ENCODE measurements around the gene DTNA. TPM values are rescaled to one million over a fixed set of nuclear protein-coding genes. Genes with fewer than 3 reads are reported as not detected.

Gene DTNA
- total RNA-seq, 2 experiments from 2014 or later, result not detected

DNA sequence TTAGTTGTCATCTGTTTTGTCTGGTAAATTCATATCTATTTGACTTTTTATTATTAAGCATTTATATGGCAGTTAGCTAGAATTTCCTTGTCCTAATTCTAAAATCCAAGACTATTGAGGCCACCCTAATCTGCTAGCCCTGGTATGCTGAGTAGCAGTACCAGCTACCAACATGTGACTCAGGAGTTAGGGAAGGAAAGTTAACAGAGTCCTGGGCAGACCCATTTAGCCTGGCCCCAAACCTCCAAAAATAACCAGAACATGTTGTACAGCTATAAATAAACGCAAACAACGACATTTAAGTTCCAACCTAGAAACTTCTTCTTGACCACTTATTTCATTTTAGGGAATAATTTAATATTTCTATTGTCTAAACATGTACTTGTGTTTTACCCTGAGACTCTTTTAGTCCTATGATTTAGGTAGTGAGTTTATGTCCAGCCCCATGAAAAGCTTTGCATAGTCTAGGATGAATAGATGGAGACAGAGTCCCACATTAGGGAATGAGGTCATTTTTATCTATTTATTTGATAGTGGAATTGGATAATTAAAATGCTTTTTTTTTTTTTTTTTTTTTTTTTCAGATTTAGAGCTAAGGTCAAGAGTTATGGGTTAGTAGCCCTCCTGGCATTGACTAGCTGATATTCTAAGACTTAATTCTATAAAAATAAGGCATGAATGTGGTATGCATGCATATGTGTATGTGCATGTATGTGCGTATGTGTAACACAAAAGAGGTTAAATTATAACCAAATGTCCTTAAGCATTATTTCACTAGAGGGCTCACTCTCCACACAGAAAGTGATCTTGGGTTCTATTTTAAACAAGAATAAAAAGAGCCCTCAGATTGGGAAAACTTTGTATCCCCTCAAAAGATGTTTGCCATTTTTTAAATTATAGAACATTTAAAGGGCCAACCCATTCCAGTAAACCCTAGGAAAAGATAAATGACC, 171.1 kb downstream of the DTNA start:
- ChIA-PET POLR2A (no interaction called here), CTCF (interaction anchor here (0.8 kb wide), 1 partner anchor 118 kb away, joined by 3 read pairs; no protein-coding TSS in a partner anchor)
- H3K9me3 Mint-ChIP-seq, result no peaks in the 10 kb centered on the region
- no peak for DNase-seq
- H3K27ac ChIP-seq (ENCODE audit: low read depth in 1 of 2, low read length in 2 of 2), result no peak overlapping the region
- no peaks in the 10 kb centered on the region for H3K4me1 Mint-ChIP-seq (ENCODE audit: low read depth)
- H3K27me3 ChIP-seq (ENCODE audit: control insufficient read depth in 1 of 2, insufficient read depth in 2 of 2, low read length in 2 of 2), result no peaks in the 10 kb centered on the region
- H3K36me3 ChIP-seq (ENCODE audit: insufficient read depth, low read length), result no peaks in the 10 kb centered on the region
- no peaks in the 10 kb centered on the region for H3K36me3 Mint-ChIP-seq (ENCODE audit: low read depth)
- H3K4me3 Mint-ChIP-seq, result no peak overlapping the region
- H3K9me3 ChIP-seq (ENCODE audit: control insufficient read depth in 1 of 2, insufficient read depth in 1 of 2, low read length in 2 of 2), result no peaks in the 10 kb centered on the region
- no peaks in the 10 kb centered on the region for H3K27me3 Mint-ChIP-seq
- intact Hi-C loops (cut with DNase I, micrococcal nuclease), result no loop called here
- no peak overlapping the region for H3K27ac Mint-ChIP-seq
- H3K4me1 ChIP-seq (ENCODE audit: insufficient read depth, low read length), result no peaks in the 10 kb centered on the region
- no peak overlapping the region for H3K4me3 ChIP-seq (ENCODE audit: low read length)
- TF ChIP-seq, protein P1, sequence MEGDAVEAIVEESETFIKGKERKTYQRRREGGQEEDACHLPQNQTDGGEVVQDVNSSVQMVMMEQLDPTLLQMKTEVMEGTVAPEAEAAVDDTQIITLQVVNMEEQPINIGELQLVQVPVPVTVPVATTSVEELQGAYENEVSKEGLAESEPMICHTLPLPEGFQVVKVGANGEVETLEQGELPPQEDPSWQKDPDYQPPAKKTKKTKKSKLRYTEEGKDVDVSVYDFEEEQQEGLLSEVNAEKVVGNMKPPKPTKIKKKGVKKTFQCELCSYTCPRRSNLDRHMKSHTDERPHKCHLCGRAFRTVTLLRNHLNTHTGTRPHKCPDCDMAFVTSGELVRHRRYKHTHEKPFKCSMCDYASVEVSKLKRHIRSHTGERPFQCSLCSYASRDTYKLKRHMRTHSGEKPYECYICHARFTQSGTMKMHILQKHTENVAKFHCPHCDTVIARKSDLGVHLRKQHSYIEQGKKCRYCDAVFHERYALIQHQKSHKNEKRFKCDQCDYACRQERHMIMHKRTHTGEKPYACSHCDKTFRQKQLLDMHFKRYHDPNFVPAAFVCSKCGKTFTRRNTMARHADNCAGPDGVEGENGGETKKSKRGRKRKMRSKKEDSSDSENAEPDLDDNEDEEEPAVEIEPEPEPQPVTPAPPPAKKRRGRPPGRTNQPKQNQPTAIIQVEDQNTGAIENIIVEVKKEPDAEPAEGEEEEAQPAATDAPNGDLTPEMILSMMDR (IDR thresholded peaks at IDR 0.05), result no peak
- ATAC-seq (ENCODE audit: poor library complexity), result no peak

DNA sequence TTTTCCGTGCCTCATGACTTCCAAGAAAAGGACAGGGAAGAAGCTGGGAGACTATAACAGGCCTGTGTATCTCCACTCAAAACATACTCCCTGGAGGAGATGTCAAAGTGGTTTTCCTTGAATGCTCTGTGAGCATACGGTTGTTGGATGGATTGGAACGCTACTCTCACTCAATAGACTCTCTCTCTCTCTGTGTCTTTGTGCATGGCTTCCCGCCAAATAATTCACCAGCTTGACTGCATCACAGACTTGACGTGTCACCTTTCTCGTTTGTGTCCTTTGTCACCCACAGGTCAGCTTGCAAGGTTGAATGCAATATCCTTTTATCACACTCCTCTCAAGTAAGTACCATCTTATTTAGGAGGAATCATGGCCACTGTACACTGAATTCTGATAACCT, 174.3 kb downstream of the DTNA start:
- no peak overlapping the region for H3K27ac Mint-ChIP-seq
- intact Hi-C loops (cut with DNase I, micrococcal nuclease), result no loop called here
- ATAC-seq (ENCODE audit: poor library complexity) (no peak), DNase-seq (no peak)
- TF ChIP-seq, protein P1 (IDR thresholded peaks at IDR 0.05), result no peak
- H3K4me3 Mint-ChIP-seq, result no peak overlapping the region
- CTCF ChIA-PET, result no interaction called here
- H3K9me3 Mint-ChIP-seq, result no peaks in the 10 kb centered on the region
- Histone ChIP-seq H3K9me3 (ENCODE audit: control insufficient read depth in 1 of 2, insufficient read depth in 1 of 2, low read length in 2 of 2) (no peaks in the 10 kb centered on the region), H3K27me3 (ENCODE audit: control insufficient read depth in 1 of 2, insufficient read depth in 2 of 2, low read length in 2 of 2) (no peaks in the 10 kb centered on the region), H3K4me1 (ENCODE audit: insufficient read depth, low read length) (no peaks in the 10 kb centered on the region), H3K4me3 (ENCODE audit: low read length) (no peak overlapping the region), H3K36me3 (ENCODE audit: insufficient read depth, low read length) (no peaks in the 10 kb centered on the region), H3K27ac (ENCODE audit: low read depth in 1 of 2, low read length in 2 of 2) (no peak overlapping the region)
- H3K4me1 Mint-ChIP-seq (ENCODE audit: low read depth), result no peaks in the 10 kb centered on the region
- POLR2A ChIA-PET, result no interaction called here
- no peaks in the 10 kb centered on the region for H3K36me3 Mint-ChIP-seq (ENCODE audit: low read depth)
- H3K27me3 Mint-ChIP-seq, result no peaks in the 10 kb centered on the region

DNA sequence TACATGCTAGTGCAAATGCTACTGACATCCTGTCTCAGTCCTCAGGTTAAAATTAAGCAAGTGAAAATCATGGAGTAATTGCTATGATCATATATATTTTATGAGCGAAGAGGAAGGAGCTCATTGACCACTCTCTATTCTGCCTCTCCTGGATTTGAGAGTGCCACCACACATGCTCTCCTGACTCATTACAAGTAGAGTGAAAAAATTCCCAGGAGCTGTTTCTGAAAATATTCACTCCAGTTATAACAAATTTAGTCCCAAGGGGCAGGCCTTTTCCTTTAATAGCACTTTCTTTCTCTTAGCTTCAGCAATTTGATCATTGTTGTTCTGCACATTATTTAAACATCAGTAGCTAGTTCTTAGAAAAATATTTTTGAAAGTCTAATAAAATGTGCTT, 176.1 kb downstream of the DTNA start:
- TF ChIP-seq, protein P1 (IDR thresholded peaks at IDR 0.05), result no peak

More for the DNA sequence above, 176.1 kb downstream of the DTNA start:
- H3K4me3 Mint-ChIP-seq, result no peak overlapping the region
- no peaks in the 10 kb centered on the region for H3K4me1 Mint-ChIP-seq (ENCODE audit: low read depth)
- Histone ChIP-seq H3K9me3 (ENCODE audit: control insufficient read depth in 1 of 2, insufficient read depth in 1 of 2, low read length in 2 of 2) (no peaks in the 10 kb centered on the region), H3K4me3 (ENCODE audit: low read length) (no peak overlapping the region), H3K36me3 (ENCODE audit: insufficient read depth, low read length) (no peaks in the 10 kb centered on the region), H3K27ac (ENCODE audit: low read depth in 1 of 2, low read length in 2 of 2) (no peak overlapping the region), H3K27me3 (ENCODE audit: control insufficient read depth in 1 of 2, insufficient read depth in 2 of 2, low read length in 2 of 2) (peaks cover 0 to 4% of the 10 kb centered on the region in 2 experiments), H3K4me1 (ENCODE audit: insufficient read depth, low read length) (no peaks in the 10 kb centered on the region)
- no peaks in the 10 kb centered on the region for H3K9me3 Mint-ChIP-seq
- H3K27ac Mint-ChIP-seq, result no peak overlapping the region
- DNase-seq (no peak), ATAC-seq (ENCODE audit: poor library complexity) (no peak)
- H3K27me3 Mint-ChIP-seq, result peaks cover 9% of the 10 kb centered on the region
- intact Hi-C loops (cut with DNase I, micrococcal nuclease), result no loop called here
- CTCF ChIA-PET, result interaction anchor here (1.2 kb wide), 1 partner anchor 11 kb away, joined by 3 read pairs; no protein-coding TSS in a partner anchor
- POLR2A ChIA-PET, result no interaction called here
- no peaks in the 10 kb centered on the region for H3K36me3 Mint-ChIP-seq (ENCODE audit: low read depth)

Measured in CD4-positive, alpha-beta T cell (primary cell).